ENCODE results near the gene KIF3B. TPM values are rescaled to one million over a fixed set of nuclear protein-coding genes. Genes with fewer than 3 reads are reported as not detected.

The KIF3B gene
- total RNA-seq, 5 donors from 2014 or later (not counting 1 experiment from before 2014, with no cell fraction given), result 11.3 to 14.6 (median 13.6) TPM

DNA sequence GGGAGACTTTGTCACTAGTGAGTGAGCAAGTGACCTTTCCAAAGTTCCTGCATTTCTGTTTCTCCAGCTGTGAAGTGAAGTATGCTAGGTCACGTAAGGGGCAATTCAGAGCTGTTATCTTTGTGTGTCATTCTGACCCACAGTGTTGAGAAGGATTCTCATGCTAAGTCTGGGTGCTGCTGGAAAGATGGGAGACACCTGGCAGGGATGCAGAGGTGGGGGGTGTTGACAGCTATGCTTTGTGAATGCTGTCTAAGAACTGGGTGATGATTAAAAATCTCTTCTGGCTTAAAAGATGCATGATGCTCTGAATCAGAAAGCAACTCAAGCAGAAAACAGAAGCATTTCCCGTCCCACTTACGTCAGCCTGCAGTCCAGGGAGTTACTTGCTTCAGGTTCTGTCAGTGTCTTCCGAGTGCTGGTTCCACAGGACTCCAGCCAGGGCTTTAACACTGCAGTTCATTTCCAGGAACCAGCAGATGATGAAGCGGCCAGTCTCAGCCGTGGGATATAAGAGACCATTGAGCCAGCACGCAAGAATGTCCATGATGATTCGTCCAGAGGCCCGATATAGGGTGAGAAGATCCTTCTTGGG, 49.7 kb downstream of the KIF3B start:
- Histone ChIP-seq H3K27ac (ENCODE audit: low read length) (no peak overlapping the region), H3K9me3 (no peaks in the 10 kb centered on the region), H3K4me3 (ENCODE audit: control insufficient read depth in 1 of 2, extremely low read depth in 1 of 2, low read length in 1 of 2) (no peak overlapping the region), H3K27me3 (replicated peaks in 1 of 2; ENCODE audit: control insufficient read depth in 2 of 2, extremely low read depth in 1 of 2, insufficient read depth in 2 of 2, low read length in 1 of 2) (no peaks in the 10 kb centered on the region), H3K4me1 (ENCODE audit: control insufficient read depth in 1 of 2, extremely low read depth in 1 of 2, insufficient read depth in 2 of 2, low read length in 2 of 2) (no peaks in the 10 kb centered on the region), H3K36me3 (ENCODE audit: control insufficient read depth in 2 of 2, extremely low read depth in 1 of 2, insufficient read depth in 1 of 2, low read length in 1 of 2) (peaks cover 8 to 44% of the 10 kb centered on the region in 2 donors)
- Mint-ChIP-seq H3K4me1 (peaks cover 0 to 4% (median 0%) of the 10 kb centered on the region in 3 donors), H3K27ac (no peak overlapping the region), H3K4me3 (no peak overlapping the region), H3K27me3 (no peaks in the 10 kb centered on the region), H3K9me3 (no peaks in the 10 kb centered on the region), H3K36me3 (peaks cover 34% of the 10 kb centered on the region)
- DNase-seq (no peak), ATAC-seq (replicated peaks in 1 of 4) (no peak)
- ChIA-PET POLR2A (no interaction called here), CTCF (no interaction called here)
- 98% methylated on average over 4 of the region's 9 CpGs for whole genome bisulfite sequencing (ENCODE audit: insufficient coverage)

DNA sequence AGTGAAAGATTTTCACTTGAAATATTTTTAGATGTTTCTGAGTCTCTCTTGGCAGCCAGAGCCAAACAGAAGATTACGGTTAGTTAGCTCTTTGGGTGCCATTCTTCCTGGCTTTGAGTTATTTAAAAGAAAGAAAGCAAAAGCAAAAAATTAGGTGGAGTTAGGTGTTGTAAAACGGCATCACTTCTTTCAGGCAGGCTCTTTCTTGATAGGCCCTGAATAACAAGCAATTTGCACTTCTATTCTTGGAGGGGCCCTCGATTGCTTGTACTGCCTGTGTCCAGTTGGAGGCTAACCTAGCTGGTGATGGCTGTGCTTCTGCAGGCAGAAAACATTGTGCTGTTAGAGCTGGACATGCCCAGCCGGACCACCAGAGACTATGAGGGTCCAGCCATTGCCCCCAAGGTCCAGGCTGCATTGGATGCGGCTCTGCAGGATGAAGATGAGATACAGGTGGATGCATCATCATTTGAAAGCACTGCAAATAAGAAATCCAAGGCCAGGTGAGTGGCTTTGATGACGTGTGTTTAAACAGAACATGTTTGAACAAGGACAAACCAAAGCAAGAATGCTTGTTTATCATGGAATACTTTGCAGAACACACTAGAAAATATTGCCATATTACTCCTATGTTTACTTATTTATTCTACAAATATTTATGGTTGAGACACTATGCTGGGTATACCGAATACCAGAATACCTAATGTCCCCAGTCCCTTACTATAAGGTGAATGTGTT, 52.5 kb downstream of the KIF3B start:
- WGBS (ENCODE audit: insufficient coverage), result 86% methylated on average over 4 of the region's 7 CpGs
- POLR2A ChIA-PET, result no interaction called here
- peaks cover 38% of the 10 kb centered on the region for H3K36me3 Mint-ChIP-seq
- no peak overlapping the region for H3K4me3 ChIP-seq (ENCODE audit: control insufficient read depth in 1 of 2, extremely low read depth in 1 of 2, low read length in 1 of 2)
- peaks cover 18 to 51% of the 10 kb centered on the region in 2 donors for H3K36me3 ChIP-seq (ENCODE audit: control insufficient read depth in 2 of 2, extremely low read depth in 1 of 2, insufficient read depth in 1 of 2, low read length in 1 of 2)
- H3K27ac Mint-ChIP-seq, result peak overlapping the region in 1 of 2 donors; percentile 58
- H3K27ac ChIP-seq (ENCODE audit: low read length), result no peak overlapping the region
- peaks cover 12 to 32% (median 22%) of the 10 kb centered on the region in 3 donors for H3K4me1 Mint-ChIP-seq
- no peaks in the 10 kb centered on the region for H3K9me3 Mint-ChIP-seq
- H3K27me3 Mint-ChIP-seq, result no peaks in the 10 kb centered on the region
- H3K4me3 Mint-ChIP-seq, result no peak overlapping the region
- CTCF ChIA-PET, result no interaction called here
- no peak for DNase-seq
- no peaks in the 10 kb centered on the region for H3K9me3 ChIP-seq
- H3K4me1 ChIP-seq (ENCODE audit: control insufficient read depth in 1 of 2, extremely low read depth in 1 of 2, insufficient read depth in 2 of 2, low read length in 2 of 2), result peaks cover 0 to 17% of the 10 kb centered on the region in 2 experiments
- ATAC-seq (replicated peaks in 1 of 4), result no peak
- no peaks in the 10 kb centered on the region for H3K27me3 ChIP-seq (replicated peaks in 1 of 2; ENCODE audit: control insufficient read depth in 2 of 2, extremely low read depth in 1 of 2, insufficient read depth in 2 of 2, low read length in 1 of 2)

DNA sequence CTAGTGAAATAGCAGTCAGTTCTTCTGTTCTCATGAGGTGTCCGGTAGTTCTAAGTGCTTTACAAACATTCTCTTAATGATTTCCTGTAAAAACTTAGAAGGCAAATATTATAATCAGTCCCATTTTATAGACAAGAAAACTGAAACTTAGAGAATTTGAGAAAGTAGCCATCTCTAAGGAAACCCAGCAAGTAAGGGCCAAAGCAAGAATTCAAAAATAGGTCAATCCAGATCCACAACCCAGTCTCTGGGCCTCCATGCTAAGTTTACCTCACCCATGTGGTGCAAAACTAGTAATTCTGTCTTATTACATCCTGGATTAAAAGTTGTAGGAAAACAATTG, 53.1 kb downstream of the KIF3B start:
- no peak overlapping the region for H3K4me3 ChIP-seq (ENCODE audit: control insufficient read depth in 1 of 2, extremely low read depth in 1 of 2, low read length in 1 of 2)
- ChIA-PET POLR2A (no interaction called here), CTCF (no interaction called here)
- peaks cover 0 to 19% of the 10 kb centered on the region in 2 experiments for H3K4me1 ChIP-seq (ENCODE audit: control insufficient read depth in 1 of 2, extremely low read depth in 1 of 2, insufficient read depth in 2 of 2, low read length in 2 of 2)
- H3K36me3 ChIP-seq (ENCODE audit: control insufficient read depth in 2 of 2, extremely low read depth in 1 of 2, insufficient read depth in 1 of 2, low read length in 1 of 2), result peaks cover 18 to 51% of the 10 kb centered on the region in 2 donors
- no peak overlapping the region for H3K4me3 Mint-ChIP-seq
- no peaks in the 10 kb centered on the region for H3K9me3 Mint-ChIP-seq
- ATAC-seq (replicated peaks in 1 of 4) (no peak), DNase-seq (no peak)
- no peak overlapping the region for H3K27ac ChIP-seq (ENCODE audit: low read length)
- H3K27me3 Mint-ChIP-seq, result no peaks in the 10 kb centered on the region
- WGBS (ENCODE audit: insufficient coverage), result no CpG with 5 or more reads among the region's 1 CpG
- H3K27ac Mint-ChIP-seq, result peak overlapping the region in 1 of 2 donors; percentile 58
- no peaks in the 10 kb centered on the region for H3K27me3 ChIP-seq (replicated peaks in 1 of 2; ENCODE audit: control insufficient read depth in 2 of 2, extremely low read depth in 1 of 2, insufficient read depth in 2 of 2, low read length in 1 of 2)
- H3K36me3 Mint-ChIP-seq, result peaks cover 38% of the 10 kb centered on the region
- no peaks in the 10 kb centered on the region for H3K9me3 ChIP-seq
- H3K4me1 Mint-ChIP-seq, result peaks cover 12 to 32% (median 22%) of the 10 kb centered on the region in 3 donors

DNA sequence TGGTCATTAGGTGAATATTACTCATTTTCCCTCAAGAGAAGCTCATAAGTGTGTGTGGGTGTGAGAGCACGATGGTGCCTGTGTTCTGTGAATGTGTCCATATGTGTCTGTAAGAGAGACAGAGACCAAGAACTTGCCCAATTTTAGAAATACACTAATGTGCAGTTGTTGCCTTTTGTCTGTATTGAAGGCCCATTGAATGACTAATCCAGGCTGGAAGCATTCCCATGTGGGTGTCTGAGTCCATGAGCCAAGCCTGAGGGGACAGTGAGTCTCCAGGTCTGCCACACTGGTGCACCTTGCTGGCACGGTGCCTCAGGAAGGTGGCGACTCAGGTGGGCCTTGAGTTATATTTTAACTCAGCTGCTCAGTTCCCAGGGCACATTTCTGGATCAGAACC, 55.2 kb downstream of the KIF3B start:
- CTCF ChIA-PET, result interaction anchor here in 1 of 2 donors (0.5 to 0.6 kb wide), 2 partner anchors 20 to 65 kb away, joined by 3 to 8 read pairs; no protein-coding TSS in a partner anchor
- no peak for ATAC-seq (replicated peaks in 1 of 4)

DNA sequence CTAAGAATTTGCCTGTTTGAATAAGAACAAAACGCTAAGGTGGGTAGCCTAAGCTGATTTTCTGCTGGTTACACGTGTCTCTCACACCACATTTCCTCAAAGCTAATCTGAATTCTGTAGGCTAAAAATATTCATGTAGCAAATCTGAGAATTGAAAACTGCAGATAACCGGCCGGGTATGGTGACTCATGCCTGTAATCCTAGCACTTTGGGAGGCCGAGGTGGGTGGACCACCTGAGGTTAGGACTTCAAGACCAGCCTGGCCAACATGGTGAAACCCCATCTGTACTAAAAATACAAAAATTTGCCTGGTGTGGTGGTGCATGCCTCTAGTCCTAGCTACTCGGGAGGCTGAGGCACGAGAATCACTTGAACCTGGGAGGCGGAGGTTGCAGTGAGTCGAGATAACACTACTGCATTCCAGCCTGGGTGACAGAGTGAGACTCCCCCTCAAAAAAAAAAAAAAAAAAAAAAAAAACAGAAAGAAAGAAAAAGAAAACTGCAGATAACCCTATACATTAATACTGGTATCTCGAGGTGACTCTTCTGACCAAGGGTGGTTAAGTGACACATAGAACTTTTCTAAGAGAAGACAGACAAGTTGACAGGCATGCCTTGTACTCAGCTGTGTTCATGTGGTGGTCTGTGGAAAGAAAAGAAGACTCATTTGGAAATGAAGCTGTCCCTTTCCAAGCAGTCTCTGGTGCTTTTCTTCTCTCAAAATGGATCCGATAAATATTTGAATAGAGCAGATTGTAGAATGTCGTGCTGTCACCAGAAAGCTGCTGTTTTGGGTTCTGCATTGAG, 55.9 kb downstream of the KIF3B start:
- ATAC-seq (replicated peaks in 1 of 4), result no peak
- H3K9me3 ChIP-seq, result no peaks in the 10 kb centered on the region
- Mint-ChIP-seq H3K27ac (peak overlapping the region; percentile 91 to 92), H3K4me1 (peaks cover 12 to 37% (median 25%) of the 10 kb centered on the region in 3 donors), H3K27me3 (no peaks in the 10 kb centered on the region), H3K4me3 (peak overlapping the region in 2 of 3 donors; percentile 24 to 42), H3K36me3 (peaks cover 24% of the 10 kb centered on the region), H3K9me3 (no peaks in the 10 kb centered on the region)
- H3K27me3 ChIP-seq (replicated peaks in 1 of 2; ENCODE audit: control insufficient read depth in 2 of 2, extremely low read depth in 1 of 2, insufficient read depth in 2 of 2, low read length in 1 of 2), result no peaks in the 10 kb centered on the region
- ChIA-PET CTCF (interaction anchor here in 1 of 2 donors (0.5 to 0.7 kb wide), 2 partner anchors 21 to 165 kb away, joined by 3 to 7 read pairs; no protein-coding TSS in a partner anchor), POLR2A (no interaction called here)
- peaks cover 18 to 35% of the 10 kb centered on the region in 2 donors for H3K36me3 ChIP-seq (ENCODE audit: control insufficient read depth in 2 of 2, extremely low read depth in 1 of 2, insufficient read depth in 1 of 2, low read length in 1 of 2)
- no peak for DNase-seq
- WGBS (ENCODE audit: insufficient coverage), result 32% methylated on average over 2 of the region's 12 CpGs
- H3K27ac ChIP-seq (ENCODE audit: low read length), result peak overlapping the region; percentile 60
- peaks cover 0 to 19% of the 10 kb centered on the region in 2 experiments for H3K4me1 ChIP-seq (ENCODE audit: control insufficient read depth in 1 of 2, extremely low read depth in 1 of 2, insufficient read depth in 2 of 2, low read length in 2 of 2)
- H3K4me3 ChIP-seq (ENCODE audit: control insufficient read depth in 1 of 2, extremely low read depth in 1 of 2, low read length in 1 of 2), result no peak overlapping the region

More for the DNA sequence above, 55.2 kb downstream of the KIF3B start:
- no peak for DNase-seq
- Histone ChIP-seq H3K27me3 (replicated peaks in 1 of 2; ENCODE audit: control insufficient read depth in 2 of 2, extremely low read depth in 1 of 2, insufficient read depth in 2 of 2, low read length in 1 of 2) (no peaks in the 10 kb centered on the region), H3K9me3 (no peaks in the 10 kb centered on the region), H3K27ac (ENCODE audit: low read length) (peak overlapping the region; percentile 8), H3K4me1 (ENCODE audit: control insufficient read depth in 1 of 2, extremely low read depth in 1 of 2, insufficient read depth in 2 of 2, low read length in 2 of 2) (peaks cover 0 to 19% of the 10 kb centered on the region in 2 experiments), H3K36me3 (ENCODE audit: control insufficient read depth in 2 of 2, extremely low read depth in 1 of 2, insufficient read depth in 1 of 2, low read length in 1 of 2) (peaks cover 18 to 36% of the 10 kb centered on the region in 2 donors), H3K4me3 (ENCODE audit: control insufficient read depth in 1 of 2, extremely low read depth in 1 of 2, low read length in 1 of 2) (no peak overlapping the region)
- H3K27ac Mint-ChIP-seq, result peak overlapping the region; percentile 64 to 92
- no peak overlapping the region for H3K4me3 Mint-ChIP-seq
- POLR2A ChIA-PET, result interaction anchor here in 1 of 2 donors (0.6 to 0.7 kb wide), 2 partner anchors 15 to 1287 kb away, joined by 3 to 5 read pairs; no protein-coding TSS in a partner anchor
- peaks cover 24% of the 10 kb centered on the region for H3K36me3 Mint-ChIP-seq
- WGBS (ENCODE audit: insufficient coverage), result 48% methylated on average over 2 of the region's 3 CpGs
- no peaks in the 10 kb centered on the region for H3K27me3 Mint-ChIP-seq
- H3K4me1 Mint-ChIP-seq, result peaks cover 12 to 37% (median 25%) of the 10 kb centered on the region in 3 donors
- H3K9me3 Mint-ChIP-seq, result no peaks in the 10 kb centered on the region

Data from T-cell (primary cell).